ENCODE data around the gene KIAA0930. TPM values are rescaled to one million over a fixed set of nuclear protein-coding genes. Genes with fewer than 3 reads are reported as not detected.

The KIAA0930 gene
- 42.5 TPM for total RNA-seq

DNA sequence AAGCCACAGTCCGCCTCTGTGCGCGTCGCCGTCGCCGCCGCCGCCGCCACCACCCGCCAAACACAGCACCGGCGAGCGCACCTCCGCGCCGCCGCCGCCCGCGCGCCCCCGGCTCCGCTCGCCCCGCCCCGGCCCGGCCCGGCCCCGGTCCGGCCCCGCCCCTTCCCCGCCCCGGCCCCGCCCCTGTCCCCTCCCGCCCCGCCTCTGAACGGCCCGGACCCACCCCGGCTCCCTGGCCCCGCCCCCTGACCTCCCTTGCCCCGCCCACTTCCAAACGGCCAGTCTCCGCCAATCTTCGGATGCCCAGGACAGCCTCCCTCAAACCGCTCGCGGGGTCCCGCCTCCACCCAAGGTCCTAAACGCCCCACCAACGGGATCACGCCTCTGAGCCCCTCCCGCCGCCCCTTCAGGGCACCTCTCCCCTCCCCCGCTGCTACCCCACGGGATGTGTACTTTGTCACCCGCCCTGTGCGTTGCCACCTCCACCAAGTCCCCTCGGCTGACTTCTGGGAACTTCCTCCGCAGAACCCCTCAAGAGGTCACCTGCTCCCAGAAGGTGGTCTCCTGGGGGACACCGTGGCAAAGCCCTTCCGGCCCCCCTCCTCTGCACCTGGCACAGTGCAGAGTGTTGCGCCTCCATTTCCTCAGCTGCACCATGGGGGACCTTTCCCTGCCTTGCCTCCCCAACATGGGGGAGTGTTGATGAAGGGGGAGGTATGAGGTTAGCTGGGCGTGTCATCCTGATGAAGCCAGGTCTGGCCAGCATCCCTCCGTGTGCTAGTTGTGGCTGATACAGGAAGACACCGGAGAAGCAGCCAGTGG is at the start of gene KIAA0930:
TSS of gene KIAA0930 (minus strand) at position 85 of the 822 bp plus-strand sequence. CDS start 191 bp downstream, outside the sequence.
- no peak for DNase-seq (ENCODE audit: extremely low spot score in 2 of 2)
- Histone ChIP-seq H3K9me3 (no peaks in the 10 kb centered on the region), H3K4me1 (peaks cover 30% of the 10 kb centered on the region), H3K36me3 (no peaks in the 10 kb centered on the region), H3K4me3 (peak within 1 kb of the TSS; percentile 73 to 80), H3K27ac (peak within 1 kb of the TSS; percentile 76), H3K27me3 (no peaks in the 10 kb centered on the region)
- intact Hi-C loops (cut with DNase I): no loop called here
- TF ChIP-seq POLR2A (IDR thresholded peaks at IDR 0.05) (no peak), POLR2AphosphoS5 (IDR thresholded peaks at IDR 0.05; ENCODE audit: insufficient read depth in 1 of 2, low read depth in 1 of 2) (peak in 1 of 2 donors; percentile 42)

GRCh38 chr22:45286854-45287551 is 46.3 kb upstream of the KIAA0930 start:
- peaks cover 11% of the 10 kb centered on the region for H3K4me1 ChIP-seq
- TF ChIP-seq POLR2AphosphoS5 (IDR thresholded peaks at IDR 0.05; ENCODE audit: insufficient read depth in 1 of 2, low read depth in 1 of 2): no peak
- TF ChIP-seq POLR2A (IDR thresholded peaks at IDR 0.05): no peak
- TF ChIP-seq, protein P1, sequence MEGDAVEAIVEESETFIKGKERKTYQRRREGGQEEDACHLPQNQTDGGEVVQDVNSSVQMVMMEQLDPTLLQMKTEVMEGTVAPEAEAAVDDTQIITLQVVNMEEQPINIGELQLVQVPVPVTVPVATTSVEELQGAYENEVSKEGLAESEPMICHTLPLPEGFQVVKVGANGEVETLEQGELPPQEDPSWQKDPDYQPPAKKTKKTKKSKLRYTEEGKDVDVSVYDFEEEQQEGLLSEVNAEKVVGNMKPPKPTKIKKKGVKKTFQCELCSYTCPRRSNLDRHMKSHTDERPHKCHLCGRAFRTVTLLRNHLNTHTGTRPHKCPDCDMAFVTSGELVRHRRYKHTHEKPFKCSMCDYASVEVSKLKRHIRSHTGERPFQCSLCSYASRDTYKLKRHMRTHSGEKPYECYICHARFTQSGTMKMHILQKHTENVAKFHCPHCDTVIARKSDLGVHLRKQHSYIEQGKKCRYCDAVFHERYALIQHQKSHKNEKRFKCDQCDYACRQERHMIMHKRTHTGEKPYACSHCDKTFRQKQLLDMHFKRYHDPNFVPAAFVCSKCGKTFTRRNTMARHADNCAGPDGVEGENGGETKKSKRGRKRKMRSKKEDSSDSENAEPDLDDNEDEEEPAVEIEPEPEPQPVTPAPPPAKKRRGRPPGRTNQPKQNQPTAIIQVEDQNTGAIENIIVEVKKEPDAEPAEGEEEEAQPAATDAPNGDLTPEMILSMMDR (IDR thresholded peaks at IDR 0.05): no peak
- H3K4me3 ChIP-seq: no peak overlapping the region
- no peaks in the 10 kb centered on the region for H3K9me3 ChIP-seq
- intact Hi-C loops (cut with DNase I): no loop called here
- H3K27ac ChIP-seq: no peak overlapping the region
- DNase-seq (ENCODE audit: extremely low spot score in 2 of 2): no peak
- no peaks in the 10 kb centered on the region for H3K36me3 ChIP-seq
- H3K27me3 ChIP-seq: no peaks in the 10 kb centered on the region

DNA sequence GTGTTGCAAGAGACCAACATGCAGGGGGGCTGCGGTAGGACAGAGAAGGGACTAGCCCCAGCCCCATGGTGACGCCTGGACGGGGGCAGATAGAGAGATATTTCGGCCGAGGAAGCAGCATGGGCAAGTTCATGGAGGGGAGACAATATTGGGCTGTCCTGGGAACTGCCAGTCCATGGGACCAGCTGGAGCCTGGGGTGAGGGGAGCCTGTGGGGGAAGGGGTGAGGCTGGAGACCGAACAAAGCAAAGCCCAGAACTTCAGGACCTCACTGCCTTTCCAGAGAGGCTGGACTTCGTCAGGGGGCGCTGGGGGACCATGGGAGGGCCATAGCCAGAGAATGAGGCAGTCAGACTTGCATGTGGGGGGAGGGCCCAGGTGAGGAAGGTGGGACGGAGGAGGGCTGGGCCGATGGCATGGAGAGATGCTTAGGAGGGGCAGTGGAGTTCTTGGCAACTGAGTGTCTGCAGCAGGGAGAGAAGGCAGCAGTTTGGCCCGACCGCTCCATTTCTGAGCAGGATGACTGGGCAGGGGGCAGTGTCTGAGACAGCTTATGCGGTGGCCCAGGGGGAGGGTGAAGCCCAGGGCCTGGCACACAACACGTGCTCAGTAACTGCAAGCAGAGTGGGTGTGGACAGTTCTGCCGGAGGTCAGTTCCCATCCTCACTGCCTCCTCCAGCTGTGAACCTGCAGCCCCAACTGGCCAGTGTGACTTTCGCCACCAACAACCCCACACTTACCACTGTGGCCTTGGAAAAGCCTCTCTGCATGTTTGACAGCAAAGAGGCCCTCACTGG is 44.8 kb upstream of the KIAA0930 start:
- no peak overlapping the region for H3K4me3 ChIP-seq
- intact Hi-C loops (cut with DNase I): no loop called here

GRCh38 chr22:45284705-45285262 is 44.1 kb upstream of the KIAA0930 start, which contains the start of gene UPK3A:
Gene UPK3A (plus strand): TSS chr22:45284949. CDS start chr22:45285014, 65 bp downstream.
- H3K4me3 ChIP-seq: peak within 1 kb of the TSS in 1 of 2 donors; percentile 41
- TF ChIP-seq POLR2AphosphoS5 (IDR thresholded peaks at IDR 0.05; ENCODE audit: insufficient read depth in 1 of 2, low read depth in 1 of 2) (no peak), POLR2A (IDR thresholded peaks at IDR 0.05) (no peak)
- TF ChIP-seq, protein P1 (IDR thresholded peaks at IDR 0.05): no peak
- H3K27ac ChIP-seq: no peak within 1 kb of the TSS
- H3K27me3 ChIP-seq: no peaks in the 10 kb centered on the region
- H3K9me3 ChIP-seq: no peaks in the 10 kb centered on the region
- H3K4me1 ChIP-seq: peaks cover 22% of the 10 kb centered on the region
- H3K36me3 ChIP-seq: no peaks in the 10 kb centered on the region
- intact Hi-C loops (cut with DNase I): no loop called here
- DNase-seq (ENCODE audit: extremely low spot score in 2 of 2): no peak

More for the DNA sequence above, 44.8 kb upstream of the KIAA0930 start:
- TF ChIP-seq POLR2AphosphoS5 (IDR thresholded peaks at IDR 0.05; ENCODE audit: insufficient read depth in 1 of 2, low read depth in 1 of 2): no peak
- TF ChIP-seq, protein P1 (IDR thresholded peaks at IDR 0.05): no peak
- no peak for TF ChIP-seq POLR2A (IDR thresholded peaks at IDR 0.05)
- Histone ChIP-seq H3K27me3 (no peaks in the 10 kb centered on the region), H3K9me3 (no peaks in the 10 kb centered on the region), H3K4me1 (peaks cover 15% of the 10 kb centered on the region), H3K27ac (no peak overlapping the region), H3K36me3 (no peaks in the 10 kb centered on the region)
- no peak for DNase-seq (ENCODE audit: extremely low spot score in 2 of 2)

GRCh38 chr22:45281010-45281409 is 40.3 kb upstream of the KIAA0930 start:
- Histone ChIP-seq H3K27me3 (no peaks in the 10 kb centered on the region), H3K4me1 (peaks cover 36% of the 10 kb centered on the region), H3K36me3 (no peaks in the 10 kb centered on the region), H3K9me3 (no peaks in the 10 kb centered on the region), H3K27ac (peak overlapping the region; percentile 73), H3K4me3 (no peak overlapping the region)
- intact Hi-C loops (cut with DNase I): no loop called here
- TF ChIP-seq, protein P1 (IDR thresholded peaks at IDR 0.05): no peak
- no peak for TF ChIP-seq POLR2AphosphoS5 (IDR thresholded peaks at IDR 0.05; ENCODE audit: insufficient read depth in 1 of 2, low read depth in 1 of 2)
- TF ChIP-seq POLR2A (IDR thresholded peaks at IDR 0.05): no peak
- DNase-seq (ENCODE audit: extremely low spot score in 2 of 2): no peak
